GM19372 (cell line): ENCODE measurements around the gene G6PC3.
"Not testable (repeated sequence)": the region's sequence is repeated elsewhere in the genome, so short reads cannot be mapped to it uniquely, and the experiment has no call there.

Experiments
- ATAC-seq: cut with Tn5 transposase; IDR thresholded peaks from one replicate; pipeline ENCODE4 v1.9.1; 2021; ENCODE audit warnings: mild to moderate bottlenecking, low read depth, moderate library complexity; ENCODE audit not compliant: unreplicated experiment

Gene G6PC3

GRCh38 chr17:44082256-44082927 is 11.9 kb downstream of the G6PC3 start:
- no peak for ATAC-seq

GRCh38 chr17:44083250-44083849 is 12.8 kb downstream of the G6PC3 start:
- ATAC-seq = no peak

- no peak for ATAC-seq
Measured at GRCh38 chr17:44084131-44084538, 13.6 kb downstream of the G6PC3 start.

GRCh38 chr17:44084921-44085320 is 14.4 kb downstream of the G6PC3 start:
- ATAC-seq = no peak

GRCh38 chr17:44085908-44086307 is 15.4 kb downstream of the G6PC3 start:
- no peak for ATAC-seq

- no peak for ATAC-seq
Measured at GRCh38 chr17:44086364-44087311, 16.1 kb downstream of the G6PC3 start.

- no peak for ATAC-seq
Measured at GRCh38 chr17:44087319-44087718, 16.8 kb downstream of the G6PC3 start.

- no peak for ATAC-seq
Measured at GRCh38 chr17:44088254-44088653, 17.7 kb downstream of the G6PC3 start.

GRCh38 chr17:44091200-44091997 is 20.9 kb downstream of the G6PC3 start:
- no peak for ATAC-seq

GRCh38 chr17:44092051-44092450 is 21.5 kb downstream of the G6PC3 start:
- no peak for ATAC-seq

- no peak for ATAC-seq
Measured at GRCh38 chr17:44093231-44093900, 22.8 kb downstream of the G6PC3 start.

GRCh38 chr17:44094701-44095387 is 24.3 kb downstream of the G6PC3 start:
- no peak for ATAC-seq

GRCh38 chr17:44095388-44095646 is 24.8 kb downstream of the G6PC3 start:
- no peak for ATAC-seq

- no peak for ATAC-seq
Measured at GRCh38 chr17:44095647-44096496, 25.3 kb downstream of the G6PC3 start.

- ATAC-seq = no peak
Measured at GRCh38 chr17:44097110-44097958, 26.8 kb downstream of the G6PC3 start.

GRCh38 chr17:44101858-44102257 is 31.3 kb downstream of the G6PC3 start:
- ATAC-seq = not testable (repeated sequence)

- no peak for ATAC-seq
Measured at GRCh38 chr17:44102849-44103622, 32.5 kb downstream of the G6PC3 start.
